Measurements from ENCODE around the gene RAB9A. TPM values are rescaled to one million over a fixed set of nuclear protein-coding genes. Genes with fewer than 3 reads are reported as not detected.

Gene RAB9A
- total and polyA plus RNA-seq, 2 donors (not counting 3 experiments of a cell fraction or from before 2014, with no cell fraction given): 11.5 to 19.2 TPM

DNA sequence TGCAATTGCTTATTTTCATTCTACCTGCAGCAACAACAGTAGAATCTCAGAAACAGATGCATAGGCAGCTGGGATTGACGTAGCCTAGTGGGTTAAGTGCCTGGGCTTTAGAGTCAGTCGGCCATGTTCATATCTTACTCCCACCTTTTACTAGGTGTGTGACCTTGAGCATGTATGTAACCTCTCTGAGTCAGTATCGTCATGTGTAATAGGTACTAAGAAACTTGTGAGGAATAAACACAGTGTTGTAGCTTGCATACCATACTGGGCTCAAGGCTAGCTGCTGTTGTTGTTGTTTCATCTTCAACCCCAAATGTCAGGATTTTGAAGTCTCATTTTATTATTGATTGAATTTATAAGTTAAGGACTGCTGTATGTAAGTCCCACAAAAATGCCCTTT lies 14.2 kb downstream of the RAB9A start:
- Histone ChIP-seq H3K27me3 (ENCODE audit: control insufficient read depth in 2 of 2, insufficient read depth in 2 of 2, low read length in 2 of 2) (no peaks in the 10 kb centered on the region), H3K9ac (replicated peaks; ENCODE audit: extremely low read depth, insufficient read depth, low read length) (no peak overlapping the region), H3K9me1 (replicated peaks; ENCODE audit: control insufficient read depth, extremely low read depth, insufficient read depth, low read length) (no peaks in the 10 kb centered on the region), H3K9me3 (replicated peaks; ENCODE audit: control insufficient read depth, insufficient read depth, low read length) (no peaks in the 10 kb centered on the region), H3K4me1 (ENCODE audit: control insufficient read depth, extremely low read depth, insufficient read depth, low read length) (peaks cover 14% of the 10 kb centered on the region), H3K4me2 (ENCODE audit: insufficient read depth, low read length) (no peak overlapping the region), H4K20me1 (replicated peaks; ENCODE audit: control insufficient read depth, extremely low read depth, insufficient read depth, low read length) (no peaks in the 10 kb centered on the region), H3K79me2 (ENCODE audit: control insufficient read depth, insufficient read depth, low read length) (peaks cover 37% of the 10 kb centered on the region), H3K36me3 (ENCODE audit: control insufficient read depth in 2 of 2, extremely low read depth in 1 of 2, insufficient read depth in 2 of 2, low read length in 2 of 2) (no peaks in the 10 kb centered on the region), H2AFZ (ENCODE audit: low read depth, low read length) (no peak overlapping the region), H3K4me3 (replicated peaks in 1 of 3; ENCODE audit: insufficient read depth in 1 of 3, low read depth in 1 of 3, low read length in 3 of 3) (no peak overlapping the region), H3K27ac (ENCODE audit: insufficient read depth, low read depth, low read length) (no peak overlapping the region)
- BruUV-seq (replicated peaks): no TSS peak
- POLR2A ChIA-PET: no interaction called here
- FAIRE-seq (no peak), DNase-seq (ENCODE audit: low read depth, low spot score) (no peak)
- TF ChIP-seq, protein P1, sequence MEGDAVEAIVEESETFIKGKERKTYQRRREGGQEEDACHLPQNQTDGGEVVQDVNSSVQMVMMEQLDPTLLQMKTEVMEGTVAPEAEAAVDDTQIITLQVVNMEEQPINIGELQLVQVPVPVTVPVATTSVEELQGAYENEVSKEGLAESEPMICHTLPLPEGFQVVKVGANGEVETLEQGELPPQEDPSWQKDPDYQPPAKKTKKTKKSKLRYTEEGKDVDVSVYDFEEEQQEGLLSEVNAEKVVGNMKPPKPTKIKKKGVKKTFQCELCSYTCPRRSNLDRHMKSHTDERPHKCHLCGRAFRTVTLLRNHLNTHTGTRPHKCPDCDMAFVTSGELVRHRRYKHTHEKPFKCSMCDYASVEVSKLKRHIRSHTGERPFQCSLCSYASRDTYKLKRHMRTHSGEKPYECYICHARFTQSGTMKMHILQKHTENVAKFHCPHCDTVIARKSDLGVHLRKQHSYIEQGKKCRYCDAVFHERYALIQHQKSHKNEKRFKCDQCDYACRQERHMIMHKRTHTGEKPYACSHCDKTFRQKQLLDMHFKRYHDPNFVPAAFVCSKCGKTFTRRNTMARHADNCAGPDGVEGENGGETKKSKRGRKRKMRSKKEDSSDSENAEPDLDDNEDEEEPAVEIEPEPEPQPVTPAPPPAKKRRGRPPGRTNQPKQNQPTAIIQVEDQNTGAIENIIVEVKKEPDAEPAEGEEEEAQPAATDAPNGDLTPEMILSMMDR (IDR thresholded peaks at IDR 0.05; ENCODE audit: extremely low read depth in 1 of 2, insufficient read depth in 1 of 2, low read depth in 1 of 2, low read length in 2 of 2): no peak
- TF ChIP-seq FOS (IDR thresholded peaks at IDR 0.05; ENCODE audit: borderline replicate concordance, insufficient read depth, low read length): no peak
- no peak for TF ChIP-seq GATA2 (IDR thresholded peaks at IDR 0.05; ENCODE audit: insufficient read depth, insufficient read length, low read depth, low read length)
- no peak for TF ChIP-seq EZH2 (IDR thresholded peaks at IDR 0.05; ENCODE audit: borderline replicate concordance, low read depth, low read length, severe bottlenecking)
- TF ChIP-seq MYC (IDR thresholded peaks at IDR 0.05; ENCODE audit: low read depth, low read length): no peak
- TF ChIP-seq POLR2AphosphoS5 (IDR thresholded peaks at IDR 0.05; ENCODE audit: insufficient read depth, low read depth, low read length): no peak
- TF ChIP-seq POLR2A (IDR thresholded peaks at IDR 0.05; ENCODE audit: low read depth, low read length): no peak
- TF ChIP-seq JUN (IDR thresholded peaks at IDR 0.05; ENCODE audit: borderline replicate concordance, insufficient read depth, insufficient read length, low read depth): no peak
- no peak for TF ChIP-seq MAX (IDR thresholded peaks at IDR 0.05; ENCODE audit: insufficient read depth, insufficient read length)
- CTCF ChIA-PET: no interaction called here
- intact Hi-C loops (cut with micrococcal nuclease) (no loop called here), dilution Hi-C loops (cut with MboI; ENCODE audit: extremely low pct_ligation_motif_present, low sequenced_read_pairs) (no loop called here)
